Left lung (tissue), 10 donors: Measurements from ENCODE around the gene TIAM1. TPM values are rescaled to one million over a fixed set of nuclear protein-coding genes. Genes with fewer than 3 reads are reported as not detected.

Experiments used
- ATAC-seq: fragments of 200-7000 bp; cut with Tn5 transposase; one replicate; pipeline ENCODE4 v1.9.1; 2020; ENCODE audit warnings: moderate library complexity
- DNase-seq, 4 donors: peaks; one replicate each; pipeline ENCODE4 v3.0.0-alpha.2; 2013 to 2020
- H3K27ac ChIP-seq, 2 donors: fragments of 200-600 bp; sonication (generic) in 1 of 2; one replicate each; pipeline versions ENCODE4 v1.5.0 to v1.8.0; 2020 to 2021
- H3K27me3 ChIP-seq, 2 donors: fragments of 200-600 bp; sonication (generic) in 1 of 2; one replicate each; pipeline versions ENCODE4 v1.5.0 to v1.8.0; 2020 to 2021
- H3K36me3 ChIP-seq, 2 donors: fragments of 200-600 bp; sonication (generic) in 1 of 2; one replicate each; pipeline versions ENCODE4 v1.5.0 to v1.8.0; 2020 to 2021
- H3K4me1 ChIP-seq, 2 donors: fragments of 200-600 bp; one replicate each; pipeline ENCODE4 v1.8.0; 2021
- H3K4me3 ChIP-seq, 2 donors: fragments of 200-600 bp; sonication (generic) in 1 of 2; one replicate each; pipeline versions ENCODE4 v1.5.0 to v1.8.0; 2020 to 2021; ENCODE audit warnings: mild to moderate bottlenecking in 1 of 2
- H3K9me3 ChIP-seq, 2 donors: fragments of 200-600 bp; sonication (generic) in 1 of 2; one replicate each; pipeline versions ENCODE4 v1.5.0 to v1.8.0; 2020 to 2021
- intact Hi-C, 2 donors: fragments of 100-400 bp; cut with DNase I; formaldehyde crosslinking; loops; one replicate each; pipeline versions ENCODE4 v1.11.2 to v1.14.2; 2022
- polyA plus RNA-seq, 6 donors: library from polyadenylated mRNA; unstranded; fragments of 120-200 nt; gene quantifications; one replicate each; pipeline ENCODE4 v1.2.1, GENCODE V29; 2013; ENCODE audit not compliant: insufficient read length in 6 of 6
- total RNA-seq, 2 donors: library from RNA; stranded (reverse); fragmentation: NEBNext Ultra II Directional; extraction: Animal tissue kit (Norgen Biotek cat#: 25700); gene quantifications; one replicate each; pipeline ENCODE4 v1.2.1, GENCODE V29; 2021
- TF ChIP-seq, protein P1 (sequence below), 2 donors: fragments of 200-600 bp; sonication (generic) in 1 of 2; IDR thresholded peaks; one replicate each; pipeline versions ENCODE4 v1.5.0 to v1.8.0; 2021; ENCODE audit warnings: antibody characterized with exemption in 2 of 2
- donor health status: DM: no; HTN: yes; CAD: no.
- donor health status: DM: no; HTN: no; CAD: no.

Gene TIAM1
- total and polyA plus RNA-seq, 8 donors: 9.7 to 65.5 (median 49.5) TPM

DNA sequence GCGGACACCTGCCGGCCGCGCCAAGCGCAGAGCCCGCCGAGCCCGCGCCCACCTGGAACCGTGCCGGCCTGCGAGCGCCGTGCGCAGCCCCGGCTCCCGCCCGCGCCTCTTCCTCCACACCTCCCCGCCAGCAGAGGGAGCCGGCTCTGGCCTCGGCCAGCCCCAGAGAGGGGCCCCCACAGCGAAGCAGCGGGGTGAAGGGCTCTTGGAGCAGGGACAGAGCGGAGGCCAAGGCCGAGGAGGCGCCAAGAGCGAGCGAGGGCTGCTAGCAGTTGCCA lies 255.6 kb downstream of the TIAM1 start:
- TF ChIP-seq, protein P1, sequence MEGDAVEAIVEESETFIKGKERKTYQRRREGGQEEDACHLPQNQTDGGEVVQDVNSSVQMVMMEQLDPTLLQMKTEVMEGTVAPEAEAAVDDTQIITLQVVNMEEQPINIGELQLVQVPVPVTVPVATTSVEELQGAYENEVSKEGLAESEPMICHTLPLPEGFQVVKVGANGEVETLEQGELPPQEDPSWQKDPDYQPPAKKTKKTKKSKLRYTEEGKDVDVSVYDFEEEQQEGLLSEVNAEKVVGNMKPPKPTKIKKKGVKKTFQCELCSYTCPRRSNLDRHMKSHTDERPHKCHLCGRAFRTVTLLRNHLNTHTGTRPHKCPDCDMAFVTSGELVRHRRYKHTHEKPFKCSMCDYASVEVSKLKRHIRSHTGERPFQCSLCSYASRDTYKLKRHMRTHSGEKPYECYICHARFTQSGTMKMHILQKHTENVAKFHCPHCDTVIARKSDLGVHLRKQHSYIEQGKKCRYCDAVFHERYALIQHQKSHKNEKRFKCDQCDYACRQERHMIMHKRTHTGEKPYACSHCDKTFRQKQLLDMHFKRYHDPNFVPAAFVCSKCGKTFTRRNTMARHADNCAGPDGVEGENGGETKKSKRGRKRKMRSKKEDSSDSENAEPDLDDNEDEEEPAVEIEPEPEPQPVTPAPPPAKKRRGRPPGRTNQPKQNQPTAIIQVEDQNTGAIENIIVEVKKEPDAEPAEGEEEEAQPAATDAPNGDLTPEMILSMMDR (IDR thresholded peaks at IDR 0.05): no peak
- DNase-seq: peak in 1 of 4 donors; percentile 75
- no peaks in the 10 kb centered on the region for H3K27me3 ChIP-seq
- H3K4me3 ChIP-seq: no peak overlapping the region
- no peaks in the 10 kb centered on the region for H3K9me3 ChIP-seq
- no peaks in the 10 kb centered on the region for H3K4me1 ChIP-seq
- intact Hi-C loops: loop anchor here in 1 of 2 donors (10.0 kb wide), 1 partner anchor 254 kb away; no protein-coding TSS in a partner anchor
- no peak for ATAC-seq
- no peaks in the 10 kb centered on the region for H3K36me3 ChIP-seq
- H3K27ac ChIP-seq: no peak overlapping the region

DNA sequence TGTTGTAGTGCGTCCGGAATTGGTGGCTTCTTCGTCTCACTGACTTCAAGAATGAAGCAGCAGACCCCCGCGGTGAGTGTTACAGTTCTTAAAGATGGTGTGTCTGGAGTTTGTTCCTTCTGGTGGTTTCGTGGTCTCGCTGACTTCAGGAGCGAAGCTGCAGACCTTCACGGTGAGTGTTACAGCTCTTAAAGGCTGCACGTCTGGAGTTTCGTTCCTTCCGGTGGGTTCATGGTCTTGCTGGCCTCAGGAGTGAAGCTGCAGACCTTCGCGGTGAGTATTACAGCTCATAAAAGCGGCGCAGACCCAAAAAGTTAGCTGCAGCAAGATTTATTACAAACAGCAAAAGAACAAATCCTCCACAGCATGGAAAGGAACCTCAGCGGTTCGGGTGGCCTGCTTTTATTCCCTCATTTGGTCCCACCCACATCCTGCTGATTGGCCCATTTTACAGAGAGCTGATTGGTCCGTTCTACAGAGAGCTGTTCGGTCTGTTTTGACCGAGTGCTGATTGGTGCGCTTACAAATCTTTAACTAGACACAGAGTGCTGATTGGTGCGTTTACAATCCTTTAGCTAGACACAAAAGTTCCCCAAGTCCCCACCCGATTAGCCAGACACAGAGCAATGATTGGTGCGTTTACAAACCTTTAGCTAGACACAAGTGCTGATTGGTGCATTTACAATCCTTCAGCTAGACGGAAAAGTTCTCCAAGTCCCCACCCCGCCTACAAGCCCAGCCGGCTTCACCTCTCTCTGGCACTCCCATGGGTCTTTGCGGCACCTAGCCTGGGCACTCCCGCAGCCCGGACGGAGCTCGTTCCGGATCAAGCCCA lies 256.2 kb downstream of the TIAM1 start:
- Histone ChIP-seq H3K4me1 (no peaks in the 10 kb centered on the region), H3K4me3 (no peak overlapping the region), H3K36me3 (no peaks in the 10 kb centered on the region), H3K27me3 (no peaks in the 10 kb centered on the region), H3K9me3 (no peaks in the 10 kb centered on the region), H3K27ac (no peak overlapping the region)
- ATAC-seq (no peak), DNase-seq (no peak)
- TF ChIP-seq, protein P1 (IDR thresholded peaks at IDR 0.05): no peak
- intact Hi-C loops: loop anchor here in 1 of 2 donors (10.0 kb wide), 1 partner anchor 253 kb away; no protein-coding TSS in a partner anchor

DNA sequence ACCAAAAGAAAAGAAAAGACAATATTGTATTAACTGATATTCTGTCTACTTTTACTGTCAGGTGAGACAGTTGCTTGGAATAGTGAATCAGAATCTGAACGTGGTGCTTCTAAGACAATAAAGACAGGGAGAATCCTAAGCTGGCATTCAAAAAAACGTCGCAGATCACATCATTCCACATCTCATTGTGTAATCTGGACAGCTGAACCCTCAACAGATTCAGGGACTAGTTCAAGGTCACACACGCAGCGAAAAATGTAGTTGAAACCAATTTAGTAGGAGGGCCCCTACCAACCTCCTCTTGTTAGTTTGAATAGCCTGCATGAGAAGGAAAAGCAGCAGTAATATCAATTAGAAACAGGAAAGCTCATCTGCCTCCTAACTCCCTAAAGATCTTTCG lies 259.4 kb downstream of the TIAM1 start:
- H3K4me3 ChIP-seq: no peak overlapping the region
- H3K36me3 ChIP-seq: no peaks in the 10 kb centered on the region
- H3K4me1 ChIP-seq: no peaks in the 10 kb centered on the region
- no peak for ATAC-seq
- TF ChIP-seq, protein P1 (IDR thresholded peaks at IDR 0.05): no peak
- H3K27ac ChIP-seq: no peak overlapping the region
- intact Hi-C loops: loop anchor here in 1 of 2 donors (10.0 kb wide), 1 partner anchor 250 kb away; no protein-coding TSS in a partner anchor
- H3K9me3 ChIP-seq: no peaks in the 10 kb centered on the region
- no peak for DNase-seq
- H3K27me3 ChIP-seq: no peaks in the 10 kb centered on the region

DNA sequence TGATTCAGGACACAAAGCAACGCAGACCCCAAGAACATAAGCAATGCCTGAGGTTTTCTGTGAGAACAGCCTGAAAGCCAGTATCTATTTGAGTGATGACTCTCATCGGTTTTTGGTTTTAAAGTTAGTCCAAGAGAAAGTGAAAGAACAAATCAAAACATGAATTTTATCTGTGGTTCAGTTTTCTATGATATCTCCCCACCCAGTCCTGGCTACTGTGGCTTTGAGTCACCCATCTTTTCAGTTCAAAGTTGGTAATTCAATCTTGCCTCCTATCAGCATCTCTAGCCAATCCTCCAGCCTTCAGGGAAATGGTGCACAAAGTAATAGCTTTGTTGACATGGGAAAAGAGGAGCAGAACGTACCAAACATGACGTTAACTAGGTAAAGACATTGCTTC lies 265.3 kb downstream of the TIAM1 start:
- H3K36me3 ChIP-seq: no peaks in the 10 kb centered on the region
- ATAC-seq: peak; percentile 21

DNA sequence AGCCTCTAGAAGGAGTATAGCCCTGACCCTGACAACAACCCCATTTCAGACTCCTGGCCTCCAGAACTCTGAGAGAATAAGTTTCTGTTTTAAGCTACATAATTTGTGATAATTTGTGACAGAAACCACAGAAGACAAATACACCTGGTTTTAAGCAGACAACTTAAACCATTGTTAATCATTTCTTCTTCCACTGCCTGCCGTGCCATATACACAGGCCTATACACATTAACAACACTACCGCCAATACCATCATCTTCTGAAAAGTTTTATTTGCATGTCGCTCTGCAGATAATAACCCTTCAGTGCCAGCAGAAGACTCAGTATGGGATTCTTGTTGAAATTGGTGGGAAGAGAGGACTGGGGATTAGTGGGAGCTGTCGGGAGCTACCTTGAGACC lies 265.8 kb downstream of the TIAM1 start:
- intact Hi-C loops: no loop called here
- no peak for ATAC-seq

More for the DNA sequence above, 265.3 kb downstream of the TIAM1 start:
- DNase-seq: no peak
- Histone ChIP-seq H3K27me3 (no peaks in the 10 kb centered on the region), H3K9me3 (no peaks in the 10 kb centered on the region), H3K4me3 (no peak overlapping the region), H3K27ac (no peak overlapping the region), H3K4me1 (no peaks in the 10 kb centered on the region)
- intact Hi-C loops: no loop called here
- TF ChIP-seq, protein P1 (IDR thresholded peaks at IDR 0.05): no peak

More for the DNA sequence above, 265.8 kb downstream of the TIAM1 start:
- no peaks in the 10 kb centered on the region for H3K27me3 ChIP-seq
- no peaks in the 10 kb centered on the region for H3K9me3 ChIP-seq
- H3K36me3 ChIP-seq: no peaks in the 10 kb centered on the region
- DNase-seq: no peak
- H3K27ac ChIP-seq: no peak overlapping the region
- no peaks in the 10 kb centered on the region for H3K4me1 ChIP-seq
- TF ChIP-seq, protein P1 (IDR thresholded peaks at IDR 0.05): no peak
- no peak overlapping the region for H3K4me3 ChIP-seq
